ENCODE data around the gene FILIP1L. TPM values are rescaled to one million over a fixed set of nuclear protein-coding genes. Genes with fewer than 3 reads are reported as not detected.
A peak's percentile ranks its signal among the peaks of the same experiment; 100 is the strongest.

The FILIP1L gene
- total RNA-seq, 2 donors from 2014 or later, result 97.0 to 112 TPM

- TF ChIP-seq CTCF (IDR thresholded peaks at IDR 0.05), result no peak
- DNase-seq (ENCODE audit: low spot score), result no peak
- H3K27ac ChIP-seq, result peak overlapping the region in 1 of 2 donors; percentile 79
- no peaks in the 10 kb centered on the region for H3K36me3 ChIP-seq
- H3K4me1 ChIP-seq, result peaks cover 0 to 69% of the 10 kb centered on the region in 2 donors
- H3K27me3 ChIP-seq, result no peaks in the 10 kb centered on the region
- H3K4me3 ChIP-seq, result no peak overlapping the region
- H3K9me3 ChIP-seq, result no peaks in the 10 kb centered on the region
These were observed 9.4 kb downstream of the FILIP1L start for GRCh38 chr3:100104817-100105413.

- no peak for TF ChIP-seq CTCF (IDR thresholded peaks at IDR 0.05)
- Histone ChIP-seq H3K4me1 (peaks cover 0 to 69% of the 10 kb centered on the region in 2 donors), H3K27me3 (no peaks in the 10 kb centered on the region), H3K36me3 (no peaks in the 10 kb centered on the region), H3K27ac (peak overlapping the region; percentile 29 to 79), H3K9me3 (no peaks in the 10 kb centered on the region), H3K4me3 (no peak overlapping the region)
- no peak for DNase-seq (ENCODE audit: low spot score)
These were observed 9.9 kb downstream of the FILIP1L start for GRCh38 chr3:100104442-100104798.

GRCh38 chr3:100103558-100104441 lies 10.5 kb downstream of the FILIP1L start:
- H3K9me3 ChIP-seq, result no peaks in the 10 kb centered on the region

GRCh38 chr3:100102757-100103156 lies 11.5 kb downstream of the FILIP1L start:
- Histone ChIP-seq H3K27ac (peak overlapping the region; percentile 49 to 79), H3K27me3 (no peaks in the 10 kb centered on the region), H3K4me3 (no peak overlapping the region), H3K36me3 (no peaks in the 10 kb centered on the region), H3K4me1 (peaks cover 0 to 66% of the 10 kb centered on the region in 2 donors), H3K9me3 (no peaks in the 10 kb centered on the region)
- TF ChIP-seq CTCF (IDR thresholded peaks at IDR 0.05), result no peak
- no peak for DNase-seq (ENCODE audit: low spot score)

More at GRCh38 chr3:100103558-100104441, 10.5 kb downstream of the FILIP1L start:
- no peak for TF ChIP-seq CTCF (IDR thresholded peaks at IDR 0.05)
- peak overlapping the region; percentile 29 to 79 for H3K27ac ChIP-seq
- peaks cover 0 to 66% of the 10 kb centered on the region in 2 donors for H3K4me1 ChIP-seq
- no peaks in the 10 kb centered on the region for H3K27me3 ChIP-seq
- no peak for DNase-seq (ENCODE audit: low spot score)
- H3K36me3 ChIP-seq, result no peaks in the 10 kb centered on the region
- H3K4me3 ChIP-seq, result no peak overlapping the region

- no peak for TF ChIP-seq CTCF (IDR thresholded peaks at IDR 0.05)
- Histone ChIP-seq H3K27ac (peak overlapping the region in 1 of 2 donors; percentile 82), H3K27me3 (no peaks in the 10 kb centered on the region), H3K4me3 (no peak overlapping the region), H3K9me3 (no peaks in the 10 kb centered on the region), H3K4me1 (peaks cover 0 to 52% of the 10 kb centered on the region in 2 donors), H3K36me3 (no peaks in the 10 kb centered on the region)
- DNase-seq (ENCODE audit: low spot score), result no peak
These were observed 13.9 kb downstream of the FILIP1L start for GRCh38 chr3:100100425-100100824.

All from right atrium auricular region (tissue), 2 donors.